PC-9 (cell line): ENCODE results near the gene RAMP2.

Experiments used
- CTCF ChIP-seq: fragments of 200-600 bp; sonication (generic); conservative IDR thresholded peaks from 2 replicates; pipeline ENCODE4 v1.6.1; 2017; ENCODE audit warnings: mixed run types, antibody characterized with exemption, mild to moderate bottlenecking, moderate library complexity
- EZH2 ChIP-seq: fragments of 200-600 bp; sonication (generic); IDR thresholded peaks from 2 replicates; pipeline ENCODE4 v1.8.0; 2017; ENCODE audit warnings: antibody characterized with exemption, low read depth

- TF ChIP-seq EZH2, result no peak
- no peak for TF ChIP-seq CTCF
These were observed 35.9 kb upstream of the RAMP2 start for GRCh38 chr17:42725143-42725542.
